Inflammatory macrophage (primary cell): ENCODE data around the gene NRCAM.

Source experiments
- DNase-seq, 2 donors: peaks; one replicate each; pipeline ENCODE4 v3.0.0-alpha.2; 2020 to 2022

NRCAM gene

DNA sequence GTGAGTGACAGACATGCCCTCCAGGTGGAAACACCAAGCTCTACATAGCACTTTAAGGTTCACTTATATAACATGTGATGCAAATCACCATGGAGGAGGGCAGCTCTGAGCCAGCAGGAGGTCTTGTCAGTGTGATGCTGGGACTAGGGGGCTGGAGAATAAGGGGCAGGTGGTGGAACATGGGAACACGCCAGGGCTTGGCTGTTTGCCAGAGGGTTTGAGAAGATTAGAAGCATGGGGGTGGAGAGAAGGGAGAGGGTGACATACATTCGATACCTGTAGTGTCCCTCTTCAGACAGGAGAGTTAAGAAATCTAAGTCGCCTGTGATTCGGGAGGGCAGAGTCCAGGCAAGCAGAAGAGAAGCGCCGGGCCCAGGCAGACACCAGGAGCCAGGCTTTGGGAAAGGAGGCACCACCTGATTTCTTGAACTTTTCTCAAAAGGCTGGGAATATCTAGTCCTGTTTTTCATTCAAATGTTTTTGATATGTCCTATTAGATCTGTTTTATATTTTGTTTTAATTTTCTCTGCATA lies 309.1 kb downstream of the NRCAM start:
- DNase-seq = no peak

DNA sequence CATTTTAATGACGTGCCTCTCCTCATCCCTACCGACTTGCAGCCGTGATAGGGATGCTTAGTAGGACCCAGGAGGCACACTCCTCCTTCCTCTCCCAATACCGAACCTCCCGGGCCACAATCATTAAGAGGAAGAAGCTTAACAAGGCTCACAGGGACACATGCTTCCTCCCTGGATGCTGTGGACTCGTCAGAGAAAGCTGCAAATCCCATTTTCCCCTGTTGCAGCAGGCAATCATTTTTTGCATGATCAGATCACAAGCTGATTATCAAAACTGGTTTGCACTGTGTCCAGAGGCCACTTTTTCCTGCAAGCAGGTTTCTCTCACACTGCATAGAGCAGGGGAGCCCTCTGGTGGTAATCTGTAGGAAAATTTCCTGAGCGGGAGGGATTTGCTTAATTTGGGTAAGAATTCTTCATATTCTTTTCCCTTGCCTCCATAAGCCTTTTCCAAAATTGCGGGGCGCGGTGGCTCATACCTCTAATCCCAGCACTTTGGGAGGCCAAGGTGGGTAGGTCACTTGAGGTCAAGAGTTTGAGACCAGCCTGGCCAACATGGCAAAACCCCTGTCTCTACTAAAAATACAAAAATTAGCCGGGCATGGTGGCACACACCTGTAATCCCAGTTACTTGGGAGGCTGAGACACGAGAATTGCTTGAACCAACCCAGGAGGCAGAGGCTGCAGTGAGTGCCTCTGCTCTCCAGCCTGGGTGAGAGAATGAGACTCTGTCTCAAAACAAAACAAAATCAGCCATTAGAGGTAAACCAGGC lies 310.0 kb downstream of the NRCAM start:
- peak; percentile 61 to 68 for DNase-seq

DNA sequence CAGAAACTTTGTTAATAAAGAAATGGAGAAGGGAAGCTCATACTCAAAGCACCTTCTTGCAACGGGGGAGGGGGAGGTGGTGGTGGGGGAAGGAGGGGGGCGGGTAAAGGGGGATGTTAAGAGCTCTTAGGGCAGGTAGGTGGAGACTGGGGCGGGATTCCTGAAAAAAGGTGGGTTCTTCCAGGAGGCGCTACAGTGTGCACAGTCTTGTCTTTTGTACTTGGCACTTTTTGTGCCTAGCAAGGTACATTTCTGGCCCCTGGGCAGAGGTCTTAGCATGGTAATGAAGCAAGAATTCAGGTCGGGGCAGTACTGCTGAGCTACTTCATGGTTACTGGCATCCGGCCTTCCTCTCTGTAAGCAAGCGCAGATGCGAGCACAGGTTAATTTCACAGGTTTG lies 310.8 kb downstream of the NRCAM start:
- DNase-seq = no peak

DNA sequence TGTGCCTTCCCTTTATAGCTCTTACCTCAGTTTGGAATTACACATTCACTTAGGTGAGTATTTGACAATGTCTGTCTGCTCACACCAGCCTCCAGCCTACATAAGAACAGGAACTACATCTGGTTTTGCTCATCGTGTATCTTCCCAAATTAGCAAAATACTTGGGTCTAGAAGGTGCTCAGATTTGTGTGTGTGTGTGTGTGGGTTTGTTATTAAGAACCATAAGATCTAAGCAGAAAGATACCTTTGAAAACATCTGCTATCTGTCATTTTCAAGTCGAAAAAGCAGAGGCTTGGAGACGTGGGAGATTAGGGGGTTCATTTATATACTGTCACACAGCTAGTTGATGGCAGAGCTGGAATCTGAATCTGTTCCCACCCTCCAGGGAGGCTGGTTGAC lies 311.3 kb downstream of the NRCAM start:
- no peak for DNase-seq

DNA sequence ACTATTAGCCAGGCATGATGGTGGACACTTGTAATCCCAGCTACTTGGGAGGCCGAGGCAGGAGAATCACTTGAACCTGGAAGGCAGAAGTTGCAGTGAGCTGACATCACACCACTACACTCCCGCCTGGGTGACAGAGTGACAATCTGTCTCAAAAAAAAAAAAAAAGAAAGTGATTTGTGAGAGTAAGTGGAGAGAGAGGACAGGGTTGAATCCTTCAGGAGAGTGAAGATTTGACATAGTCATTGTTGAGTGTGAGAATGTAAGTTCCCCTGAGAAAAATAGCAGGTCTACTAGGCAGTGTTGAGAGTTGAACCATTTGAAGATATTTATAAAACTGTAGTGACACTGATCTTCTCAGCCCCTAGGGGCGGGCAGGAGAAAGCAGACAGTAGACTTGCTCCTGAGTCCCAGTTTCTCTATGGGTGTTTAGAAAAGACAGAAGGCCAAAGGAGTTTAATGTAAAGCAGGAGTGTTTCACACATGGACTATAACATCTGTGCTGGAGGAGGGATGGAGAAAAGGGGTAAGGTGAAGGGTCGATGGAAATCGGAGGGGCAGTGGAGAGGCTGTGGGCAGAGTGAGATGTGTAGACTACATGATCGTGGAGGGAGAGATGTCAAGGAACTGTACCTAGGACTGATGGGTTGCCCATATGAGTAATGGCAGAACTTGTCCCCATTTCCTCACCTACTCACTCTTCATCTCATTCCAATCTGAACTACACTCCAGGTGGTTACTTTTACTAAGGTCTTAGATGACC lies 312.4 kb downstream of the NRCAM start:
- no peak for DNase-seq

DNA sequence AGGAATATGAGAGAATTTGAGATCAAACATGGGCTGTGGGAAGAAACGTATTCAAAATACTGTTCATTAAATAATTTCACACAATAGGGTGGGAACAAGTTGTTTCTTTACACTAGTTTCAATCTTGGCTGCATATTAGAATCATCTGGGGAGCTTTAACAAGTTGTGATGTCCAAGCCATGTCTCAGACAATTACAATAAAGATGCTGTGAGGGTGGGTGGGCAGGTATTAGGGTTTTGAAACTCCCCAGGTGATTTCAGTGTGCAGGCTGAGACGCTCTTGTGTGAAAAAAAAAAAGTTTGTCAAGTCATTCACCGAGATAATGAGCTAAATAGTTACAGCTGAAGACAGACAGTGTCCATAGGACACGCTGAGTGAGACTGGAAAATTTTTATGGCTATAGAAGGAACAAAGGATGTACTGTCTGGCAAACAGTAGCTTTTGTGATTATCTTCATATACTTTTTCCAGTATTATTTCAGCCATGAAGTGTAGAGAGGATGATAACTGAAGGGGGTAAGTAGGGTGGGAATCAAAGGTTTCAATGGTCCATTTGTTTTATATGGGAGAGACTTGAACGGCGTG lies 313.5 kb downstream of the NRCAM start:
- DNase-seq = no peak

DNA sequence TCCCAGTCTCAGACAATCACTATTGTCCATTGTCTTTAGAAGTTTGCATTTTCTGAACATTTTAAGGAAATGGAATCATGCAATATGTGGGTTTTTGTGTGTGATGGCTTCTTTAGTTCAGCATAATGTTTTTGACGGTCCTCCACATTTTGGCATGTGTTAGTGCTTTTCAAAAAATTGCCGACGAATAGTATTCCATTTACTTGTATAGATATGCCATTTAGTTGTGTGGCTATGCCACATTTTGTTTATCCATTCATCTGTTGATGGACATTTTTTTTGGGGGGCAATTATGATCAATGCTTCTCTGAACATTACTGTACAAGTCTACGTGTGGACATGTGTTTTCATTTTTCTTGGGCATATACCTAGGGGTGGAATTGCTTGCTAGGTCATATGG lies 314.1 kb downstream of the NRCAM start:
- DNase-seq = no peak

DNA sequence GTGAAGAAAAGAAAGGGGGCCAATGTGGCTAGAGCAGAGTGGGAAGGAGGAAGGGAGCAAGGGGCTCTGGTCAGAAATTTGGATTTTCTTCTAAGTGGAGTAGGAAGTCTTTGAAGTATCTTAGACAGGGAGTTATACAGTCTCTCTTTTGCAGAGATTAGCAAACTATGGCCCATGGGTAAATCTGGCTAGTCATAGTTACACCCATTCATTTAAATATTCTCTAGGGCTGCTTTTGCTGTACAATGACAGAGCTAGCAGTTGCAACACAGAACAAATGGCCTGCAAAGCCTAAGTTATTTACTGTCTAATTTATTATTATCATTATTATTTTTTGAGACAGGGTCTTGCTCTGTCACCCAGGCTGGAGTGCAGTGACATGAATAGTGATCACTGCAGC lies 315.6 kb downstream of the NRCAM start:
- DNase-seq = no peak

DNA sequence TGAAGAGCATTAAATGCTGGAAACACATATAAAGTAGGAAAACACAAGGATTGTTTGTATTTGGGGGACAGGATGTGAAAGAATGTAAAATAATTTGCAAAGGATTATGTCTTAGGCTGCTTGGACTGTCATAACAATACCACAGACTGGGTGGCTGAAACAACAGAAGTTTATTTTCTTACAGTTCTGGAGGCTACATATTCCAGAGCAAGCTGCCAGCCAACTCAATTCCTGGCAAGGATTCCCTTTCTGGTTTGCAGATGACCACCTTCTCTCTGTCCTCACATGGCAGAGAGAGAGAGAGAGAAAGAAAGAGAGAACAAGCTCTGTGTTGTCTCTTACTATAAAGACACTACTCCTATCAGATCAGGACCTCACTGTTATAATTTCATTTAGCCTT lies 317.3 kb downstream of the NRCAM start:
- no peak for DNase-seq

DNA sequence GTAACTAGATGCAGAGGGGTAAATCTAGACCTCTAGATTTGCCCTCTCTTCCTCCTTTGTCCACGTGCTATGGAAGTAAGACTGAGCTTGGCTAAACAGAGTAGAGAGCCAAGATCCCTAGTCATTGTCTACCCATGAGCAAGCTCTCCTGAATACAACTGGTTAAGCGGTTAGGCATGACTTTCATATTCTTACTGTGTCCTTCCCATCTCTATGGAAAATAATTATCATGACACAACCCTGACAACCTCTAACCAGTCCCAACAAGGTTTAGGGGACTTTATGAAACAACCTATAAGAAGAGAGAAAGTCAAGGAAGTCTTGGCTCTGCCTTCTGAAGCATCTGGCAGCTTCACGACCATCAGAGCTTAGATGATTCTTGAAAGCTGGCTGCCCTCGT lies 318.2 kb downstream of the NRCAM start:
- no peak for DNase-seq

DNA sequence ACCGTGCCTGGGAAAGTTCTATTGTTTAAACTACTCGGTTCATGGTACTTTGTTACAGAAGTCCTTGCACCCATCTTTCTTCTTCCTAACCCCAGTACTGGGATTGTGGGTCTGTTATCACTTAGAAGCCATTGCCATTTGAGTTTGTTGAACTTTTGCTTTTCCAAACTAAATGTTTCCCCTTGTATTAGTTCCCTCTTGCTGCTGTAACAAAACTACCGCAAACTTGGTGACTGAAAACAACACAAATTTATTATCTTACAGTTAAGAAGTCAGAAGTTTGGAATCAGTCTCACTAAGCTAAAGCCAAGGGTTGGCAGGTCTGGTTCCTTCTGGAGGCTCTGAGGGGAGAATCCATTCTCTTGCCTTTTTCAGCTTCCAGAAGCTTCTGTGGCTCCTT lies 319.2 kb downstream of the NRCAM start:
- DNase-seq = no peak

DNA sequence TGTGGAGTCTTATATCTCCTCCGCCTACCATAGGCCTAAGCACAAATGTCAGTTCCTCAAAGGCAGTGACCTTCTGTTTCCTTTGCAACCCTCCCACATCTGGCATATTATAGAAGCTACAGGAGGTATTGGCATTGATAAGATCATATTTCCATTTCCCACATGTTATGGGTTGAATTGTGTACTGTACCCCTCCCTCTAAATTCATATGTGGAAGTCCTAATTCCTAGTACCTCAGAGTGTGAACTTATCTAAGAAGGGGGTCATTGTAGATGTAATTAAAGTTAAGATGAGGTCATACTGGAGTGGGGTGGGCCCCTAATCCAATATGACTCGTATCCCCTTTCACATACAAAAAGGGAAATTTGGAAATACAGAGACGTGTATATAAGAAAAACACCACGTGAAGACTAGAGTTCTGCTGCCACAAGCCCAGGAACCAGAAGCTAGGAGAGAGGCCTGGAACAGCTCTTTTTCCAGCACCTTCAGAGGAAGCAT lies 320.0 kb downstream of the NRCAM start:
- peak; percentile 71 to 83 for DNase-seq

DNA sequence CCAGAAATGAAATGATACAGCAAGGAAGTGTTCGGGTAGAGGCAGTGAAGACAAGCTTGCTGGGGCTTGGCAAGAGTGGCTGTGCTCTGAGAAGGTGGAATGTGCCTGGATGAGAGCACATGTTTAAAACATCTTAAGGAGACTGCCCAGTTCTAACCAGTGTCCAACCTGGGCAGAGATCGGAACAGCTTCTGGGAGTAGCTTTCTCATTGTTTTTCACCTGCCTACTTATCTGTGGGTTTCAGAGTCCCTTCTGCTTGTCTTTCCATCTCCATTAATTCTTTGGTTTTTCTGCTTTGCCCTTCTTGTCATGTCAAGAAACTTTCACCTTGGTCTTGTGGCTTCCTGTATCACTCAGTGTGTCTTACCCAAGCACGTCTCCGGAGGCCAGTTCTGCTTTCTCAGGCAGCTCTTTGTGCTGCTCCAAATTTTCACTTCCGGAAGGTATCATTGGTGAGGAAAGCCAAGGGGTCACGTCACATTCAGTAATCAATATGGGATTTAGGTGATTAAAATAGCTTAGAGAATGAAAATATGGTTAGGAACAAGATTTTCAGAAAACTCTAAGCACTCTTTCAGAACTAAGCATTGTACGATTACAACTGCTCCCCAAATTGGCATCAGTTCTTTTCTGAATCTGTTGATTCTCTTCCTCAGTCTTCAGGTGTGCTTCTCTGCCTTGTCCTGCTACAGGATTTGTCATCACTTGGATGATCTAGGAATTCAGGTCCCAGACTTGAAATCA lies 320.6 kb downstream of the NRCAM start:
- DNase-seq = peak; percentile 60 to 75

DNA sequence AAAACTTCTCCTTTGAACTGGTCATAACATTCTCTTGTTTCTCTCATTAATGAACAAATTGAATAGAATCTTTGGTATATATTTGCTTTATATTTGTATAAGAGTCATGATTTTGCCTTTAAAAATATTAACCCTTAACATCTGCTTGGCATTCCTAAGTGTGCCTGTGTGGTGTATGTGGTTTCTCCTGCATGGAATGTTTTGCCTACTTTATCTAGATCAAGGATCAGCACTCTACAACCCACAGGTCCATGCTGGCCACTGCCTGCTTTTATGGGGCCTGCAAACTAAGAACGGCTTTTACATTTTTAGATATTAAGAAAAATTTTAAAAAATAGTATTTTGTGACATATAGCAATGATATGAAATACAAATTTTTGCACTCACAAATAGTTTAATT lies 321.8 kb downstream of the NRCAM start:
- no peak for DNase-seq

DNA sequence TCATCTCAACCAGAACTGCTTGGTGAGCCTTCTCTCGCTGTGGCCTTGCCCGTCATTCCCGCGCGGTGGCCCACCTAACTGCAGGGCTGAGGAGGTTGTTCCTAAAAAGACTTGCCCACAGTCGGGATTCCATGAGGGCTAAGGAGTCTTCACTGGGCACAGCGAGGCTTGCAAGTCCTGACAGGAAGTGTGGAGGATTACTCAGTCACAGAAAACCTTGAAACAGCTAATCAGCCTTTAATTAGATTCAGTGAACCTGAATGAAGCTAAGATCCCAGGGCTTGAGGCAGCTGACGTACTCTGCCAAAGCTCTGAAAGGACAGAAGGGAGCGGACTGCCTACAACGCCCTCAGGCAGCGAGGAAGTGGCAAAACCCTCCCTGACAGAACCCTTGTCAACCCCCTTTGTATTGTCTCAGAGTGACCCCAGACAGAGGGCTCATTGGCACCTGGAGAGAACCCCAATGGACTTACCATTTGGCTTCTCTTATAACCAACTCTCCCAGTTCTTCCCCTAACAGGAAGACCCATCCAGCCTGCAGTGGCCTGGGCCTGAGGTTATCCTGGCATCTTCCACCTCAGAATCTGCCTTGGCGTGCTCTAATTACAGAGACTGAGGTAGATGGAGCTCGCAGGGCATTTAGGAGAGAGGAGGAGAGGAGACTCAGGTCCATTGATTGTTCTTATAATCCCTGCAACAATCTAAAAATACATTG lies 323.5 kb downstream of the NRCAM start:
- DNase-seq = no peak

DNA sequence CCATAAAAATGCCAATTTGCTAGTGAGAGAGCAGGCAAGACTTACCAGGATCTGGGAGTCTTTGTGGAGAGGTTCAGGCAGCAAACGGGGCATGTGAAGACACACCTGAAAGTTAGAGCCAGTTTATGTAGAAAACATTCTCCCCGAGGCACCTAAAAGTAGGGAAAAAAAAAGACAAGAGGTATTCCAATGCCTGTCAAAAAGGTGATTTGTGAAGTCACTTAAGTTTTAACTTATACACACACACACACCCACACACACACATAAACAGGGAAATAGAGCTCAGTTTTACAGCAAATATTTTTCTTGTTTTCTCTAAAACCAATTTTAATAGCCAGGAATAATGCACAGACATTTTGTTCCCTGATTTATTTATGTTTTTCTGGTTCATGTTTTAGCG lies 326.0 kb downstream of the NRCAM start, which contains the start of gene LAMB4:
Gene LAMB4 (minus strand): TSS at position 101 of the 400 bp plus-strand sequence. CDS start 7,197 bp downstream, outside the sequence.
- DNase-seq = no peak

DNA sequence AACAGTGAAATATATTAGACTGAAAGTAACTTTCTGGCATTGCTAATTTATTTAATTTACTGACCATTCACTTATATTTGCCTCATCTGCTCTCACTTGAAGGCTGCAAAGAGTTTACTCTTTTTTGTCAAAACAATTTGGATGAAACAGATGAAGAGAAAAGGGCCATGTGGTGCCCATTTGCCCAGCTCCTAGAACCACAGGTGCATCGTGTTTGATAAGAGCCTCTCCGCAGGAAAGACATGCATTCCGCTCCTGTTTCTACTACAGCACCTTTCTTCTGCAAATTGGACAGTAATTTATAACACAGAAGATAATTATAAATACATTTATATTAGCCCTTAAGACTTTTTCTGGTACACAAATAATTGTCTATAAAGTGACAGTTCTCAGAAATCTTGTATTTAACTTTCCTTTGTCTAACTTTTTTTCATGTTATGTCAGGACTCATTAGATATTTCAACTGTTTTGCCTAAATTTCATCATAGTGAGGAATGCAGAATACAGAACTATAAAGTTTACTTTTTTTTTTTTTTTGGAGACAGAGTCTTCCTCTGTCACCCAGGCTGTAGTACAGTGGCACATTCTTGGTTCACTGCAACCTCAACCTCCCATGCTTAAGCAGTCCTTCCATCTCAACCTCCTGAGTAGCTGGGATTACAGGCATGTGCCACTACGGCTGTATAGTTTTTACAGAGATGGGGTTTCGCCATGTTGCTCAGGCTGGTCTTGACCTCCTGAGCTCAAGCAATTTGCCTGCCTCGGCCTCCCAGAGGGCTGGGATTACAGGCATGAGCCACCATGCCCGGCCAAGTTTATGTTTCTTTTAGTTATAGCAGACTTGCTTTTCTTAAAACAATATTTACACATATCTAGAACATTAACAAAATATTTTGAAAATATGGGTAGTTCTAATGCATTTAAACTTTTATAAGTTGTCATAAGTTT lies 326.9 kb downstream of the NRCAM start:
- DNase-seq = no peak

DNA sequence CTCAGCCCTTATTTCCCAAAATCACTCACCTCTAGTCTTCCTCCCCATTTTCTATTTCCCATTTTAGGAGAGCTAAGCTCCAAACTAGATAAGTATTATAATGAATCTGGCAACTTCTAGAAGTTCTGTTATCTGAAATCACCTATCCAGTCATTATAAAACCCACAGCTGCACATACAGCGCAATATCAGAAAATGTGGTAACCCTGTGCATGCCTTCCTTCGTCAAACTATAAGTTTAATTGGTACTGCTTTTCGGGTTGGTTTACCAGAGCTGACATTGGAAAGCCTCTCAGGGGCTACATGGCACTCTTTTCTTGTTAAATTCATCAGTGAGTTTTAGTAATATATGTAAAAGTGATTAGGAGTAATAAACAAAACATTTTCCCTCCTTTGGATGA lies 327.7 kb downstream of the NRCAM start:
- no peak for DNase-seq

DNA sequence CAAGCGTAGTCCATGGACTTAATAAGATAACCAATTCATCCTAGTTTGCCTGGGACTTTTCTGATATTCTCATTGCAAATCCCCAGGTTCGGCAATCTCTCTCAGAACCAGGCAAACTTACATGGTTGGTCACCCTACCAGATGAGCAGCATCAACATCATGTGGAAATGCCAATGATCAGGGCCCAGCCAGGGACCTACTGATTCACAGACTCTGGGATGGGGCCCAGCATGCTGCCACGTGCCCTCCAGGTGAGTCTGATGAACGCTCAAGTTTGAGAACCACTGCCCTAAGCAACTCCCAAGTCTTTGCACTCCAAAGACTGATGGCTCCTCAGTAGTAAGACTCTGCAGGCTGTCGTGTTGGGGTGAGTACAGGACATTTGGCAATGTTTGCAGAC lies 328.8 kb downstream of the NRCAM start:
- DNase-seq = no peak

DNA sequence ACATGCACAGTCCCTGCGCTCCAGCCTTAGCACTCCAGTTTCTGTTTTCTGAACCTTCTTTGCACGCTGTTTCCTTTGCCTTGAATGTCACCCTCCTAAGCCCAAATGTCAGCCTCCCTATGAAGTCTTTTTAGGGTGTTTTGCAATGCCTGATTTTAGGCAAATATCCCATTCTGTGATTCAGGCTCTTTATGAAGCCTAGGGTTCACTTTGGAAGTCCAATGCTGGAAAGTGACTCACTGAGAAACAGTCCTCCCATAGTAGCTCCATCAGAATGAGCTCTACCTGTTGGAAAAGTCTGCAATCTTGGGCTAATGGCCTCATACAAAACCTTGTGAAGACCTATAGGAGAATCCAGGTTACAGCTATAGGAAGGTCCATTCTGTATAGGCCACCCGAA lies 331.4 kb downstream of the NRCAM start:
- no peak for DNase-seq

DNA sequence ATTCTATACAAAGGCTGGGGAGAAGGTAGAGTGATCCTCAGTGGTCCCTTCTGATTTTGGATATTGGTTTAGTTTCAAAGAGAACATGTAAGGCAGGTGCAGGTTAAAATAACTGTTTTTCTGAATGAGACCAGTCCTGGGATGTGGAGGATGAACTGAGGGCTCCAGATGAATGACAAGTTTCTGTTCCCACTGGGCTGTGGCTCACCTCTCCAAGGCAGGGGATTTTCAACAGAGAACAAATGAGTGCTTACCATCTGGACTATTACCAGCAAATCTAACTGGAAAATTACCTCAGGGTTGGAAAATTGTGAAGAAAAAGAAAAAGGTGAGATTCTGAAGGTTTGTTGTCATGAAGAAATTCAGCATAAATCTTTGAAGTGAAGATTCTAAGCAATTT lies 334.1 kb downstream of the NRCAM start:
- DNase-seq = no peak
